Tibial artery (tissue), 4 donors: Measurements from ENCODE around the gene MOSPD2.
A peak's percentile ranks its signal among the peaks of the same experiment; 100 is the strongest.

Source experiments
- DNase-seq, 2 donors: peaks; one replicate each; pipeline ENCODE4 v3.0.0-alpha.2; 2019
- H3K27ac ChIP-seq, 2 donors: fragments of 200-600 bp; sonication (generic) in 1 of 2; 1 replicate in 1 of 2; 2 replicates in 1 of 2; pipeline ENCODE4 v1.5.1; 2018 to 2019; ENCODE audit warnings: mild to moderate bottlenecking in 1 of 2
- H3K27me3 ChIP-seq, 2 donors: fragments of 200-600 bp; sonication (generic) in 1 of 2; one replicate each; pipeline versions ENCODE4 v1.5.1 to v1.6.0; 2016 to 2019
- H3K36me3 ChIP-seq, 3 donors: fragments of 200-600 bp; sonication (generic) in 2 of 3; one replicate each; pipeline ENCODE4 v1.5.1; 2016 to 2019; ENCODE audit warnings: mild to moderate bottlenecking in 2 of 3
- H3K4me1 ChIP-seq, 4 donors: fragments of 200-600 bp; sonication (generic) in 2 of 4; 1 replicate in 3 of 4; 2 replicates in 1 of 4; pipeline ENCODE4 v1.5.1; 2016 to 2019
- H3K4me3 ChIP-seq, 2 donors: fragments of 200-600 bp; sonication (generic) in 1 of 2; 1 replicate in 1 of 2; 2 replicates in 1 of 2; pipeline ENCODE4 v1.5.1; 2018 to 2019; ENCODE audit warnings: mild to moderate bottlenecking in 2 of 2
- H3K9me3 ChIP-seq, 3 donors: fragments of 200-600 bp; sonication (generic) in 1 of 3; one replicate each; pipeline ENCODE4 v1.5.1; 2016 to 2019
- CTCF ChIP-seq, 2 experiments: fragments of 200-600 bp in 1 of 2; fragments of 450-650 bp in 1 of 2; IDR thresholded peaks; one replicate each; pipeline ENCODE4 v1.5.1; 2017 to 2019; ENCODE audit warnings: antibody characterized with exemption in 2 of 2, mild to moderate bottlenecking in 1 of 2, moderate library complexity in 1 of 2
- intact Hi-C: fragments of 100-400 bp; cut with DNase I; formaldehyde crosslinking; loops from one replicate; pipeline ENCODE4 v1.15.0; 2023; ENCODE audit warnings: low total_unique reads

The MOSPD2 gene

GRCh38 chrX:14872851-14873675 is at the start of gene MOSPD2, which contains the start of gene FANCB:
TSS of gene MOSPD2 (plus strand) at chrX:14873421. CDS start at chrX:14873529, 108 bp downstream.
TSS of gene FANCB (minus strand) at chrX:14873069. CDS start at chrX:14865510, 7,559 bp downstream.
- peak within 1 kb of the TSS; percentile 85 to 86 for H3K4me3 ChIP-seq
- intact Hi-C loops: no loop called here
- peaks cover 0 to 5% (median 0%) of the 10 kb centered on the region in 3 donors for H3K36me3 ChIP-seq
- no peaks in the 10 kb centered on the region for H3K27me3 ChIP-seq
- TF ChIP-seq CTCF (IDR thresholded peaks at IDR 0.05): no peak
- peaks cover 0 to 8% (median 0%) of the 10 kb centered on the region in 4 donors for H3K4me1 ChIP-seq
- H3K27ac ChIP-seq: peak within 1 kb of the TSS; percentile 86 to 90
- peak; percentile 92 to 97 for DNase-seq
- peaks cover 0 to under 1% (median under 1%) of the 10 kb centered on the region in 3 donors for H3K9me3 ChIP-seq

- Histone ChIP-seq H3K27me3 (no peaks in the 10 kb centered on the region), H3K36me3 (no peaks in the 10 kb centered on the region), H3K9me3 (peaks cover 0 to 11% (median 4%) of the 10 kb centered on the region in 3 donors), H3K4me1 (no peaks in the 10 kb centered on the region), H3K4me3 (no peak overlapping the region), H3K27ac (no peak overlapping the region)
- TF ChIP-seq CTCF (IDR thresholded peaks at IDR 0.05): no peak
- no peak for DNase-seq
- intact Hi-C loops: no loop called here
Observed at GRCh38 chrX:14825851-14826250, 47.4 kb upstream of the MOSPD2 start.

GRCh38 chrX:14826319-14826718 is 46.9 kb upstream of the MOSPD2 start:
- TF ChIP-seq CTCF (IDR thresholded peaks at IDR 0.05): no peak
- no peak for DNase-seq

GRCh38 chrX:14829643-14830042 is 43.6 kb upstream of the MOSPD2 start:
- no peak for DNase-seq
- H3K4me3 ChIP-seq: no peak overlapping the region
- no peaks in the 10 kb centered on the region for H3K36me3 ChIP-seq
- H3K4me1 ChIP-seq: no peaks in the 10 kb centered on the region
- H3K27ac ChIP-seq: no peak overlapping the region
- no peaks in the 10 kb centered on the region for H3K27me3 ChIP-seq
- peaks cover 0 to 11% (median 4%) of the 10 kb centered on the region in 3 donors for H3K9me3 ChIP-seq
- intact Hi-C loops: no loop called here
- TF ChIP-seq CTCF (IDR thresholded peaks at IDR 0.05): no peak

More at GRCh38 chrX:14826319-14826718, 46.9 kb upstream of the MOSPD2 start:
- no peak overlapping the region for H3K4me3 ChIP-seq
- no peaks in the 10 kb centered on the region for H3K4me1 ChIP-seq
- intact Hi-C loops: no loop called here
- no peaks in the 10 kb centered on the region for H3K36me3 ChIP-seq
- no peak overlapping the region for H3K27ac ChIP-seq
- no peaks in the 10 kb centered on the region for H3K27me3 ChIP-seq
- peaks cover 0 to 11% (median 4%) of the 10 kb centered on the region in 3 donors for H3K9me3 ChIP-seq

GRCh38 chrX:14832151-14832550 is 41.1 kb upstream of the MOSPD2 start:
- DNase-seq: no peak
- Histone ChIP-seq H3K27me3 (no peaks in the 10 kb centered on the region), H3K9me3 (peaks cover 0 to 11% (median 4%) of the 10 kb centered on the region in 3 donors), H3K27ac (no peak overlapping the region), H3K4me1 (no peaks in the 10 kb centered on the region), H3K4me3 (no peak overlapping the region), H3K36me3 (no peaks in the 10 kb centered on the region)
- intact Hi-C loops: no loop called here
- no peak for TF ChIP-seq CTCF (IDR thresholded peaks at IDR 0.05)
